Esophagus squamous epithelium (tissue), 4 donors: Measurements from ENCODE around the gene USP28.

ENCODE experiments used
- CTCF ChIP-seq, 6 experiments: fragments of 450-650 bp in 4 of 6; fragments of 200-600 bp in 2 of 6; sonication (generic) in 2 of 6; IDR thresholded peaks; one replicate each; pipeline ENCODE4 v1.5.1; 2016 to 2019; ENCODE audit warnings: antibody characterized with exemption in 6 of 6, mild to moderate bottlenecking in 4 of 6, moderate library complexity in 4 of 6
- POLR2A ChIP-seq, 4 donors: fragments of 450-650 bp; IDR thresholded peaks; one replicate each; pipeline ENCODE4 v1.6.1; 2017; ENCODE audit warnings: antibody characterized with exemption in 4 of 4, mild to moderate bottlenecking in 4 of 4, moderate library complexity in 3 of 4

- TF ChIP-seq CTCF (IDR thresholded peaks at IDR 0.05), result no peak
- no peak for TF ChIP-seq POLR2A (IDR thresholded peaks at IDR 0.05)
Measured at GRCh38 chr11:113873236-113873626, 2.1 kb downstream of the USP28 start.
